CD4-positive, alpha-beta T cell treated with Interferon gamma for 1 hour (primary cell): Measurements from ENCODE around the gene BRAP.
"Not testable (repeated sequence)": the region's sequence is repeated elsewhere in the genome, so short reads cannot be mapped to it uniquely, and the experiment has no call there.

Experiments used
- DNase-seq: peaks from one replicate; pipeline ENCODE4 v3.0.0-alpha.2; 2020

The BRAP gene

GRCh38 chr12:111672822-111673381, 12.9 kb downstream of the BRAP start:
- no peak for DNase-seq

GRCh38 chr12:111664961-111665865, 20.5 kb downstream of the BRAP start:
- no peak for DNase-seq

- DNase-seq = no peak
Measured at GRCh38 chr12:111664499-111664898, 21.3 kb downstream of the BRAP start.

GRCh38 chr12:111656016-111656415, 29.7 kb downstream of the BRAP start:
- no peak for DNase-seq

- DNase-seq = no peak
Measured at GRCh38 chr12:111655356-111655755, 30.4 kb downstream of the BRAP start.

- no peak for DNase-seq
Measured at GRCh38 chr12:111653596-111653995, 32.2 kb downstream of the BRAP start.

GRCh38 chr12:111652530-111652929, 33.2 kb downstream of the BRAP start:
- DNase-seq = not testable (repeated sequence)

- DNase-seq = no peak
Measured at GRCh38 chr12:111650912-111651311, 34.8 kb downstream of the BRAP start.

GRCh38 chr12:111645433-111645832, 40.3 kb downstream of the BRAP start:
- DNase-seq = no peak

- no peak for DNase-seq
Measured at GRCh38 chr12:111643427-111643826, 42.3 kb downstream of the BRAP start.

GRCh38 chr12:111642681-111643426, 42.9 kb downstream of the BRAP start:
- no peak for DNase-seq

GRCh38 chr12:111640506-111640905, 45.2 kb downstream of the BRAP start:
- DNase-seq = no peak

- no peak for DNase-seq
Measured at GRCh38 chr12:111638556-111638955, 47.2 kb downstream of the BRAP start.

- DNase-seq = no peak
Measured at GRCh38 chr12:111636209-111636945, 49.4 kb downstream of the BRAP start.

GRCh38 chr12:111635524-111635923, 50.2 kb downstream of the BRAP start:
- DNase-seq = no peak

- no peak for DNase-seq
Measured at GRCh38 chr12:111628505-111629260, 57.1 kb downstream of the BRAP start.

GRCh38 chr12:111626230-111626629, 59.5 kb downstream of the BRAP start:
- no peak for DNase-seq

GRCh38 chr12:111624540-111624939, 61.2 kb downstream of the BRAP start:
- DNase-seq = no peak

- not testable (repeated sequence) for DNase-seq
Measured at GRCh38 chr12:111617841-111618240, 67.9 kb downstream of the BRAP start.

GRCh38 chr12:111616177-111616623, 69.6 kb downstream of the BRAP start:
- DNase-seq = no peak

GRCh38 chr12:111607239-111607638, 78.5 kb downstream of the BRAP start:
- DNase-seq = no peak

GRCh38 chr12:111606767-111607230, 79.0 kb downstream of the BRAP start:
- no peak for DNase-seq
